NK-92 (cell line): Measurements from ENCODE around the gene GLIS1.

Source experiments
- DNase-seq: peaks from one replicate; lab custom pipeline; 2025; ENCODE audit not compliant: unreplicated experiment; lab: John Stamatoyannopoulos, UW

GLIS1 gene

DNA sequence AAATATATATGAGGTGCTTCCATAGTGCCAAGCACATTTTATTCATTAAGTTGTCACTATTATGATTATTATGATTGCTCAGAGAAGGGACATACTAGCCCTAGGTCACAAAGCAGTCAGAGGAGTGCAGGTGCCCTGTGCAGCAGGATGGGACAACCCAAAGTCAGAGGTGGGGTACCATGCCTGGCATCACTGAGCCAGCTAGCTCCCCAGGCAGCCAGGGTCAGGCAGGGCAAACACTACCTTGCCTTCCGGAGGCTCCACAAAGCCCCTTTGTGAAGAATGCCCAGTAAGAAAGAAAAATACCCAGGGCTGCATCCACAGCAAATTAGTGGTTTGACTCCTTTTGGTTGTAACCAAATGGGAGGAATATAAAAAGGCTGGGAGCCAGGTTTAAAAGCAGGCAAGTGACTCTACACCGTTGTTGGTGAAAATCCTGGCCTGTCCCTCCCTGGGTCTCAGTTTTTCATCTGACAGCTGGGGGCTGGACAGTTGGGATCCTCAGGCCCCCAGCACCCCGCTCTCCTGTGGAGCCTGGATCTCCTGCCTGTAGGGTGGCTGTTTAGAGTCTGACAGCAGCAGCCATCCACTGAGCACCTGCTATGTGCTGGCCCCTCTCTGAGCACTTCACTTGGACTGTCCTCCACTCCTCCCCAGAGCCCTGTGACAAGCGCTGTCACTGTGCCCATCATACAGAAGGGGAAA is 98.8 kb downstream of the GLIS1 start:
- no peak for DNase-seq

DNA sequence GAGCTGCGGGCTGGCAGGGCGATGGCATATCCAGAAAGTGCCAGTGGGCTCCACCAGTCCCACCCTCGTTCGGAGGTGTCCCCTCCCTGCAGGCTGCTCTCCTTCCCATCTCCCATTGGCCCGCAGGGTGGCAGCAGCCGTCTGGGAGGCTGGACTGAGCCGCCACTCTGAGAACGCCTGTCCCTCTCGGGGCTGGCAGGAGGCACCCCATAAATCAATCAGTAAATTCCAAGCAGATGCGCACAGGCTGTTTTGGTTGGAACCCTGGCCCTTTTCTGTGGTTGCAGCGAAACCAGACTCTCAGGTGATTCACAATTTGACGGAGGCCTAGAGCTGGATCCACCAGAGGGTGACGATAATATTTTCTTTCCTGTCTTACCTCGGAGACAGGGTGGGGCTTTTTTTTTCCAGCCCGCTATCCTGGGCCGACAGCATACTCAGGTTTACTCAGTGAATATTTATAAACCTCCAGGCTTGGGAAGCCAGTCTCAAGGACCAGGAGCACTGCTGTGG is 99.7 kb downstream of the GLIS1 start:
- no peak for DNase-seq

DNA sequence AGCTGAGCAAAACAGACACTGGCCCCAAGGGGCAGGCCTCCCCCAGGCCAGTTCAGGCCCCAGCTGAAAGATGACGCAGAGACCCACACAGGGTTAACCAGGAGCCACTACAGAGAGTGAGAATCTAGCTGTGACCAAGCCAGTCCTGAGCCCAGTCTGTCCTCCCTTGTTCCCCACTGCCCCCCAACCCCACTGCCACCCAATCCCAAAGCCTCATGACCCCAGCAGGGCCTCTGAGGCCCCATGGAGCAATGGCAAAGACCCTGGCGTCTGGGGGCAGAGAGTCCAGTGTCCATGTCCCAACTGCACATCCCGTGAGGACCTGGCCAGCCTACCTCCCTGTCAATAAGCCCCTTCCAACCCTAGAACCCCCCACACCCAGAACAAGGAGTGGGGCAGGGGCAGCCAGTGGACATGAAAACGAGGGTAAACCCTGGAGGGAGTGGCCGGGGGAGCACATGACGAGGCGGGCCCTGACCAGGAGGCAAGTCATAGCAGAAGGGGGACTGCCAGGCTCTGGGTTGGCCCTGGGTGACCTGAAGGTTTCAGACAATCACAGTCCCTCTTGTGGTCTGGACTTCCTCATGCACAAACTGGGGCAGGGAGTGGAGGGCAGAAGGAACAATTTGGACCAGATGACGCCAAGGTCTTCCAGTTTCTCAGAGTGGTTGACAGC is 100.5 kb downstream of the GLIS1 start:
- DNase-seq: no peak

DNA sequence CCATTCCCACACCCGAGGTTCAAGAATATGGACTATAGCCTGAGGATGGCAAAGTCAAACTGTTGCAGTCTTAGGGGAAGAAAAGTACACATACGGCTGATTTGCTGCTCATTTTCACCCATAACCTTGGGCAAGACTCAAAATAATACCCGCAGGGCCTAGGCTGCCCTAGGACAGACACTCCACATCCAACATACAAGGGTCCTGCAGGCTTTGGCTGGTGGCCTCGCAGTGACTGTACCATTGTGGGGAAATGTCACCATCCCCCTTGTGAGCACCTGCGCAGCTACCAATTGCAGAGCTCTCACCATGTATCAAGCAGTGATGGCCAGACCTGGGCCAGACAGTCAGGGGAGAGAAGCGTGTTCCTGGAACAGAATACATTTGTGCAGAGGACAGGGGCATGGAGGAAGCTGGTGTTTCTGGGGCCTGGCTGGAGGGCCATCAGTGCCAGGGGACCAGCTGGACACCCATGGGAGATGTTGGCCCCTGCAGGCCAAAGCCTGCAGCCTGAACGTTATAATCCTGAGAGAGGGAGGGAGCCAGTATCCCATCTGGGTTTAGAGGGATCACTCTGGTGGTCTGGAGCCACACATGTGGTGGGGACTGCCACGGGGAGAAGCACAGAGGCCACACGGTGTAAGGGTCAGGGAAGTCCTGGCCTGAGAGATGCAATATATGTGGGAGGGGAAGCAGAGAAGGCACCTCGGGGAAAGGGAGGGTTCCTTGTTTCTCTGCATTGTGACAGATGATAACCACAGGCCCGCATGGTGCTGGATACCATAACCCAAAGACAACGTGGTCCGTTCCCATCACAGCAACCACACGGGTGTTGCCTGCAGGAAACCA is 101.2 kb downstream of the GLIS1 start:
- DNase-seq: no peak

DNA sequence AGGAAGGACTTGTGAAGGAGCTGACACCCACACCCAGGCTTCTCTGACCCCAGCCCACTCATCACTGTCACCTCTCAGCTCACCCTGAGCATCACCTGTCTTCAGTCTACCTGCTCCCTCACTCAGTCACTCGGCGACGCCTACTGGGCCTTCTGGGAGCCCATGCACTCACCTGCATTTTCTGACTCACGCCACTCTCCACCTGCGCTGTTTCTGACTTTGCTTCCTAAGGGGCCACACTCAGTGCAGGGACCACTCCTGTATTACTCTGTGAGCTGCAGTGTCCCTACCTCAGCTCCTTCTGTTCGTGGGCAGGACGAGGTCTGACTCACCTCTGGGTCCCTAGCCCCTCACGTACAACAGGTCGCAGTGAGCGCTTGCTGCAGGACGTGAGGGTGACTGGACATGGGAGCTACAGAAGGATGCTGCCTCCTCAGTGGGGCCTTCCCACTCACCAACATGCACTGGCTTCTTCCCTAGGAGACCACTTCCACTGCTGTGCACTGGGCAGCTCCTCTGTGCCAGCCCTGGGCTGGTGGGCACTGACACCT is 102.3 kb downstream of the GLIS1 start:
- DNase-seq: no peak

DNA sequence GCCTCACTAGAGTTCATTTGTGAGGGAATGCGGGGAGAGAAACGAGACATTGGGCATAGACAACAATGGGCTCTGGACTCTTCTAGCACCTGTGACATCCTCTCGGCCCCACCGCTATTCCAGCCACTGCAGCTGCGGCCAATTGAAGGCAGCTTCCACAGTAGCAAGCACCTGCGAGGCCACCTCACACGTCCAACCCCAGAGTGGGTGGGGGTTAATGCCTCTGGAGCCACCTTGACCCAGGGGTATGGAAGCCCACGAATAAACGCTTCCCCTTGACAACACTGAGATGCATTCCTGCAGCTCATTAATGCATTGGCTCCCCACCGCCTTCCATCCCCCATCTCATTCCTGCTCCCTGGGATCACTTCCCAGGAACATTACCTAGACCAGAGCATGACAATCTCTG is 104.4 kb downstream of the GLIS1 start:
- no peak for DNase-seq

DNA sequence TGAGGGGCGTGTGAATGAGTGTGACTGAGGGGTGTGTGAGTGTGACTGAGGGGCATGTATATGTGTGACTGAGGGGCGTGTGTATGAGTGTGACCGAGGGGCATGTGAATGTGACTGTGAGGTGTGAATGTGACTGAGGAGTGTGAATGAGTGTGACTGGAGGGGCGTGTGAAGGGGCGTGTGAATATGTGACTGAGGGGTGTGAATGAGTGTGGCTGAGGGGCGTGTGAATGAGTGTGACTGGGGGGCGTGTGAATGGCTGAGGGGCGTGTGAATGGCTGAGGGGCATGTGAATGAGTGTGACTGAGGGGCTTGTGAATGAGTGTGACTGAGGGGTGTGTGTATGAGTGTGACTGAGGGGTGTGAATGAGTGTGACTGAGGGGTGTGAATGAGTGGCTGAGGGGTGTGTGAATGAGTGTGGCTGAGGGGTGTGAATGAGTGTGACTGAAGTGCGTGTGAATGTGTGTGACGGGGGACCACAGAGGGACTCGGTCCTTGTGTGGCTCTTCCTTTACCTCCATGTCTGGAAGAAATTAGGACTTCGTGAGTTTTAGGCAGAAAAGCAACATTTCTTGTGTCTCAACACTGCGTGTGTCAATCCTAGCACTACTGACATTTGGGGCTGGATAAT is 105.8 kb downstream of the GLIS1 start:
- DNase-seq: no peak

DNA sequence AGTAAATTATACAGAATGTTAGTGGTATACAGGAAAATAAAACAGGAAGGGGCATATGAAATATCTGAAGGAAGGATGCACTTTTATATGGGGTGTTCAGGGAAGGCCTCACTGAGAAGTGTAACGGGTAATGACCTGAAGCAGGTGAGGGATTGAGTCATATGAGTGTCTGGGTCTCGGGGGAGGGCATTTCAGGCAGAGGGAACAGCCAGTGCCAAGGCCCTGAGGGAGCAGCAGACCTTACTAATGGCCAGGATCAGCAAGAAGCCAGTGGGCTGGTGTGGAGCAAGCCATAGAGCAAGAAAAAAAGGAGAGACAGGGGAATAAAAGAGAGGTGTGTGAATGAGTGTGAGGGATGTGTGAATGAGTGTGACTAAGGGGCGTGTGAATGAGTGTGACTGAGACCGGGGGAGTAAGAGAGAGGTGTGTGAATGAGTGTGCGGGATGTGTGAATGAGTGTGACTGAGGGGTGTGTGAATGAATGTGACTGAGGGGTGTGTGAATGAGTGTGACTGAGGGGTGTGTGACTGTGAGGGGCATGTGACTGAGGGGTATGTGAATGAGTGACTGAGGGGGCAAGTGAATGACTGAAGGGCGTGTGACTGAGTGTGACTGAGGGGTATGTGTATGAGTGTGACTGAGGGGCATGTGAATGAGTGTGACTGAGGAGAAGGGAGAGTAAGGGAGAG is 107.2 kb downstream of the GLIS1 start:
- DNase-seq: no peak

DNA sequence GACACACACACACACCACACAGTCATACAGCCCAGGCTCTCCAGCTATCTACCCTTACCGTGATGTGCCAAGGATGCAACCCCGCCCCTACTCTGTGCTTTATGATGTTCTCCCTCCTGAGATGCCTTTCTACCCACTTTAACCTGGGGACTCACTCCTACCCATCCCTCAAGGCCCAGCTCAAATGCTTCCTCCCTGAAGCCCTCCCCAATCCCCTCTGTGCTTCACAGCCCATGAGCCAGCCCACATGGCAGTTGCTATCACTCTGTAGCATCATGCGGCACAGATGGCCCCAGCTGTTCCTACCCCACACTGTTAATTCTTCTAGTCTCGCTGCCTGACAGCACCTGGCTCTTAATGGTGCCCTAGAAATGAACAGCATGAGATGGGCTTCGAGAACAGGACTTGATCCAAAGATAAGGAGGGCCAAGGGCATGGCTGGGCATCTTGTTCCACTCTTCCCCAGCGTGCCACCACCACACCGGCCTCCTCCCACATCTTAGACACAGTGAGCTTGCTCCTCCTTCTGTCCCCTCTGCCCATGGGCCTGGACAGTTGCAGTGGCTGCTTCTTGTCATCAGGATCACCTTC is 109.8 kb downstream of the GLIS1 start:
- no peak for DNase-seq

DNA sequence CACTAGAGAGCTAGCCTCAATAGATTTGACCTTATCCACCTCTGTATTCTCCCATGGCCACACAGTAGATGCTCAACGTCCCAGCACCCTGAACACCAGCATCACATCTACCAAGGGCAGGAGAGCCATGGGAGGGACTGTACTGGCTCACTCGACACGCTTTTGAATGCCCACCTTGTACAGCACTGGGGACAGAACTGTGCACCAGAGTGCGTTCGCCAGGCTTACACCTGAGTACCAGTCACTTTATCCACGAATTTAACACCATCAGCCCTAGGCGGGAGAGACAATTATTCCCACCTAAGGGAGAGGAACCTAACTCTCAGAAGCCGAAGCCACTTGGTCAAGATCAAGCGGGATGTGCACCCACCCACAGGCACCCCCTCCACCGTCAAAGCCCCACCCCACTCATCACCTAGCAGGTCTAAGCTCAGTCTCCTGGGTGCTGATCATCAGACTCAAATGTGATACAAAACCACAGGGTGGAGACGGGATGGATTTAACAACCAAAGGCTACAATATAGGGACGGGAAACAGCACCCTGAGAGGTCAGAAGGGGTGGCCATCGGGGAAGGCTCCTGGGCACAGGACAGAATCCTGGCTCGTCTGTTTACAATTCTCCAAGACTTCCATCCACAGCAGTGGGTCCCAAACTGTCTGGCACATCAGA is 110.5 kb downstream of the GLIS1 start:
- DNase-seq: no peak

DNA sequence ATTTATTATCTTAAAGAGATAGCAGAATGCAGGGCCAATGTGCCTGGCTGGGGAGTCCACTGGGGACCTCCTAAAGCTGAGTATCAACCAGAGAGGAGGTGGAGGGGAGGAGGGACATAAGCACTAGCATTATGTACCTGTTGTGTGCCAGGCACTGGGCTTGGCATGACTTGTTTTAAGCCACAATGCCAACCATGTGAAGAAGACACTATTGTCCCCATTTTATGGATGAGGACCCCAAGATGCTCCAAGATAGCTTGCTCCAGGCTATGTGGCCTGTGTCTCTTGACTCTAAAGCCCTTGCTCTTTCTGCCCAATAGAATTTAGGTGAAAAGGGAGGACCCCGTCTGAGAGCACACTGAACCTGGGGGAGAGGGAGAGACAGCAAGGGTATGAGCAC is 111.3 kb downstream of the GLIS1 start:
- no peak for DNase-seq

DNA sequence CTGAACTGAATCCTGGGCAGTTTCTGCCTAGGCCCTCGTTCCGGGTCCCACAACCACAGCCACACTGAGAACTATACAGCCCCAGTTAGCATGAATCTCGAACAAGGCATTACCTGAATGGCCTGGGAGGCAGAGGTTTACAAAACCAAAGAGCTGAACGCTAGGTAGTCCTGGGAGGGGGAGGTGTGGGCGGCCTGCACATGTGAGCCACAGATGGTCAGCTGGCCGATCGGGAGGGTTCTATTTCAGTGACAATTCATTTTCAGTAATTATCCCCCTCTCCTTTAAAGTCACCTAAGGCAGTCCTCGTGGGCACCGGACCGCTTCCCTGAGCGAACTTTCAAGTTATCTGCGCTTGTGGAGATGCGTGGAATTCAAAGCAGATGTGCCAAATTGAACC is 111.9 kb downstream of the GLIS1 start:
- no peak for DNase-seq

DNA sequence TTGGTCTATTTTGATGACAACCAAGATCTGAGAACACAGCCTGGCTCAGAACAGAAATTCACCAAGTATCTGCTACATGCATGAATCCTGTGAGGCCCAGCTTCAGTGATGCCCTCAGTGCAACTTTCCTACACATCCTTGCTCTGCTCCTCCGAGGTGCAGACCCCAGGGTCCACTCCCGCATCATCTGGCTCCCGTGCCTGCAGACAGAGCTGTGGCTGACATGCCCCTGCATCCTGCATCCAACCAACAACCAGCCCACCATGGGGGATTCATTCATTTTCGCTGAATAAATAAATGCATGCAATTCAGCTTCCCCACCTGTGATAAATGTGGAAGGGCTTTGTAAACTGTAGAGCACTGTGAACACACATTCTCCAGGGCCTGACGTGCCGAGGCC is 112.3 kb downstream of the GLIS1 start:
- no peak for DNase-seq

DNA sequence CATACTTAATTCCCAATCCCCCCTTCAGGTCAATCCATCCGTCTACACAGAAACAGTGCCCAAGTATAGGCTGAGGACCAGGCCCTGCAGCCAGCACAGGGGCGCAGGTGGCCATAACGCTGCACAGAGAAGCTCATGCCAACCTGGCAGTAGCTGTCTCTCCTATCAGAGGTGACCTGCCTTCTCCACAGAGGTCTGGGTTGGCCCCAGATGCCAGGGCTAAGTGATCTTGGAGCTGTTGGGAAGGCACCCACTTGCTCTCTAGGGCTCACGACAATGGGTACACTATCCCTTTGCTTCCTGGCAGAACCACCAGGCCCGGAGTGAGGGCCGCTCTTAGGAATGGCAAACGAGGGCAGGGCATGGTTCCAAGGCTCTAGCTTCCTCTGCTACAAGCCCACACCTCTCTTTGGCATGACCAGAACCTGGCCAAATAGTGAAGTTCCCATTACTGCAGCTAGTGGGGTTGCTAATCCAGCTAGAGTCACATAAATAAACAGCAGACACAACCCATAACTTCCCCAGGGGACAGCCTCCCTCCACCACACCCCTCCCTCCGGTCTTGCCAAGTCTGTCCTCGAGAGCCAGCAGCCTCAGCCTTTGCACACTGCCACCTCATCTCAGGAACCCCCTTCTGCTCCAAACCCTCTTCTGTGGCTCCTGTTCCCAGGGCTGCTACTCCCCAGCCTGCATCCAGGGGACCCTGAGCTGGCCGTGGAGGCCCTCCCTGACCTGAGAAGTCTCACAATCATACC is 113.0 kb downstream of the GLIS1 start:
- DNase-seq: no peak

DNA sequence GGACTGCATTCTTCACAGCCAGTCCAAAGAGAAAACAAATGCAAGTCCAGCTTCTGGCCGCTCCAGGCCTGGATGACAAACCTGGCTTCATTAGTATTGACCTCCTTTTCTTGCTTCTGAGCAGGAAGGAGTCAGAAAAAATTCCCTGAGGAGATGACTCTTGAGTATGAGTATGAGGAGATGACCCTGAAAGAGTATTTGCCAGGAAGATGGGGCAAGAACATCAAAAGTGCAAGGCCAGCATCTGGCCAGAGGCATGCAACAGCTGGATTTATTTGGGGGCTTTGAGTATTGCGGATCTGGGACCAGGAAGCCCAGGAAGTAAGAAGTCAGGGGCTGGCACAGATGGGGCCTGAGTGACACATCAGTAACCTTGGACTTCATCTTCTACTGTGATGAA is 113.9 kb downstream of the GLIS1 start:
- no peak for DNase-seq

DNA sequence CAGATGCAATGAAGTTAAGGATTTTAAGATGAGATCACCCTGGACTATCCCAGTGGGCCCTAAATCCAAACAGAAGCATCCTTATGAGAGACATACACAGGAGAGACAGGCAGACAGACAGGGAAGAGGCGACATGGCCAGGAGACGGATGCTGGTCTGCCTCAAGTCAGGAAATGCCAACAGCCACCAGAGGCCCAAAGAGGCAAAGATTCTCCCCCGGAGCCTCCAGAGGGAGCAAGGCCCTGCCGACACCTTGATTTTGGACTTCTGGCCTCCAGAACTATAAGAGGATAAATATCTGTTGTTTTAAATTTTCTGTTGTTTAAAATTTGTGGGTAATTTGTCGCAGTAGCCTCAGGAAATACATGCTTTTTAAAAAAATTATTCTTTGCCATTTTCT is 116.4 kb downstream of the GLIS1 start:
- no peak for DNase-seq

DNA sequence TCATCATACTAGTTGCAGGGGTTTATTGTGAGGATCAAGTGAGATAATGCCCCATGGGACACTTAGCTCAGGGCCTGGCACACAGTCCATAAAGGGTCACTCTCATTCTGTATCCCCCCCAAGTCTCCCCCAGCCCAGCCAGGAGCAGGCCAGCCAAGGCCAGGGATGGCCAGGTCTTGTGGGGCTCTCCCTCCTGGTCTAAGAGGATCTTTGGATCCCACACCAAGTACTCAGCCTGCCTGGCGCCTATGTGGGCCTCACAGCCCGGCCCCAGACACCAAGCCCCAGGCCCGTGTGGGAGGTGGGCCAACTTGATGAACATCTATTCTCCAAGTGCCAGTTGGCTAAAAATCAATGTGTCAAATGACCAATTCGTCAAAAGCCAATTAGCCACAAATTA is 117.8 kb downstream of the GLIS1 start:
- no peak for DNase-seq

DNA sequence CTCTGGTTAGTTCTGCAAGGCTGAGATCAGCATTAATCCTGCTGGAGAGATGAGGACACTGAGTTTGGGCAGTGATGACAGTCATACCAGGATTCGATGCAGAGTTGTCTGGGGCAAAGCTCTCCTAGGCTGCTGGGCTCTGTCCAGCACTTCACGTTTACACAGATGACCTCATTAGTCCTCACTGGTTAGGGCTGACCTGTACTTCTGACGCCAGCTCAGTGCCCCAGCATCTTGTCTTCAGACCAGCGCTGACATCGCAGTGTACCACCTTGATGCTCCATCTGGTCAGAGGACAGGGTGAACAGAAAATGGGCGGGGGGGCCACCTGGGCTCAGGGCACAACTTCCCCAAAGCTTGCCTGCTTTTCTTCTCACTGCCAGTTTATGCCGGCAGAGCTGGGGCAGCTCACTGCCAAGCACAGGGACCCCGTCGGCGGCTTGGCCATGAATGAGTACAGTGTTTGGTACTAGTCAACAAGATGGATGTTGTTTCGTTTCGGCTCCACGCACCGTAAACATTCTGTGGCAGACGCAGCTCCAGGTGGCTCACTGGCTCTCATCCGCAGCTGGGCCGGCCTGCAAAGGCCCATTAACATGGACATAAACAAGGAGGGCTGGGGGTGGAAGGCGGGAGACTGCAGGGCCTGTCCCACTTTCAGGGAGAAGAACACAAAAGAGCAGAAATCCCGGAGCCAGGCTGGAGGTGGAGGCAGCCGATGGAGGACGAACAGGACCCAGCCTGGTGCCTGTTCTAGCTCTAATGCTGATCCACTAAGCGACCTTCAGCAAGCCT is 118.7 kb downstream of the GLIS1 start:
- DNase-seq: no peak
